B cell (primary cell): ENCODE results near the gene RAB31. TPM values are rescaled to one million over a fixed set of nuclear protein-coding genes. Genes with fewer than 3 reads are reported as not detected.

ENCODE experiments used
- ATAC-seq: fragments of 200-7000 bp; cut with Tn5 transposase; one replicate; pipeline ENCODE4 v1.10.0; 2021; ENCODE audit warnings: low read depth, mild to moderate bottlenecking, moderate number of reproducible peaks, moderate library complexity
- CTCF ChIA-PET: fragments of 350-600 bp; sonication (Branson Sonifier 250); formaldehyde crosslinking; loops from one replicate; lab custom pipeline; 2021; ENCODE audit warnings: antibody characterized with exemption, inconsistent platforms; lab: Charles Lee
- POLR2A ChIA-PET: fragments of 350-600 bp; sonication (Branson Sonifier 250); formaldehyde crosslinking; loops from one replicate; lab custom pipeline; 2021; ENCODE audit warnings: antibody characterized with exemption; lab: Charles Lee
- DNase-seq: peaks from one replicate; pipeline ENCODE4 v3.0.0; 2013
- H2AFZ ChIP-seq: 2 replicates; pipeline ENCODE4 v1.6.1; 2012; ENCODE audit warnings: mild to moderate bottlenecking, low read depth, low read length; ENCODE audit not compliant: insufficient read depth, poor library complexity, severe bottlenecking
- H3K27ac ChIP-seq, 2 donors: 1 replicate in 1 of 2; 2 replicates in 1 of 2; pipeline ENCODE4 v1.5.1; 2012 to 2013; ENCODE audit warnings: low read length in 2 of 2, mild to moderate bottlenecking in 2 of 2, moderate library complexity in 1 of 2
- H3K27me3 ChIP-seq, 4 experiments: fragments of 200-600 bp in 1 of 4; sonication (generic) in 1 of 4; replicated peaks in 1 of 4; 1 replicate in 2 of 4; 2 replicates in 2 of 4; pipeline versions ENCODE4 v1.6.1 to v1.7.0; 2013 to 2016; ENCODE audit warnings: low read length in 3 of 4, mild to moderate bottlenecking in 2 of 4, mixed read lengths in 1 of 4, moderate library complexity in 1 of 4; ENCODE audit not compliant: insufficient read depth in 4 of 4, control insufficient read depth in 3 of 4; ENCODE audit errors: control extremely low read depth in 1 of 4
- H3K36me3 ChIP-seq, 2 experiments: replicated peaks in 1 of 2; 1 replicate in 1 of 2; 2 replicates in 1 of 2; pipeline versions ENCODE4 v1.6.1 to v1.7.1; 2013; ENCODE audit warnings: low read length in 1 of 2; ENCODE audit not compliant: insufficient read depth in 2 of 2, control insufficient read depth in 1 of 2; ENCODE audit errors: control extremely low read depth in 1 of 2, extremely low read depth in 1 of 2
- H3K4me1 ChIP-seq, 2 donors: fragments of 200-600 bp in 1 of 2; sonication (generic) in 1 of 2; 1 replicate in 1 of 2; 2 replicates in 1 of 2; pipeline versions ENCODE4 v1.5.1 to v1.6.1; 2013 to 2017; ENCODE audit warnings: low read length in 2 of 2; ENCODE audit not compliant: control insufficient read depth in 2 of 2, insufficient read depth in 2 of 2
- H3K4me2 ChIP-seq: replicated peaks from 2 replicates; pipeline ENCODE3; 2012; ENCODE audit warnings: mild to moderate bottlenecking, low read depth, low read length; ENCODE audit not compliant: poor library complexity, severe bottlenecking
- H3K4me3 ChIP-seq, 5 experiments: fragments of 200-600 bp in 1 of 5; sonication (generic) in 1 of 5; 1 replicate in 3 of 5; 2 replicates in 2 of 5; pipeline versions ENCODE4 v1.5.1 to v1.7.0; 2011 to 2016; ENCODE audit warnings: low read length in 4 of 5, mild to moderate bottlenecking in 4 of 5, low read depth in 2 of 5, control low read depth in 1 of 5, moderate library complexity in 1 of 5; ENCODE audit not compliant: insufficient read depth in 1 of 5; ENCODE audit errors: control extremely low read depth in 1 of 5, extremely low read depth in 1 of 5
- H3K79me2 ChIP-seq: fragments of 200-600 bp; sonication (generic); one replicate; pipeline ENCODE4 v1.6.0; 2016; ENCODE audit warnings: low read length; ENCODE audit not compliant: control insufficient read depth, insufficient read depth
- H3K9ac ChIP-seq: fragments of 200-600 bp; sonication (generic); 2 replicates; pipeline ENCODE4 v1.6.1; 2017; ENCODE audit warnings: mild to moderate bottlenecking, low read length, moderate library complexity
- H3K9me3 ChIP-seq, 3 donors: one replicate each; pipeline versions ENCODE4 v1.6.1 to v1.7.1; 2013; ENCODE audit warnings: low read length in 2 of 3; ENCODE audit not compliant: control insufficient read depth in 2 of 3, insufficient read depth in 1 of 3; ENCODE audit errors: control extremely low read depth in 1 of 3
- H4K20me1 ChIP-seq: 2 replicates; pipeline ENCODE4 v1.6.0; 2012; ENCODE audit warnings: mild to moderate bottlenecking, low read length; ENCODE audit not compliant: insufficient read depth, control insufficient read depth, poor library complexity, severe bottlenecking
- H3K27ac Mint-ChIP-seq: one replicate; pipeline ENCODE4 v1.8.0; 2021; ENCODE audit warnings: mixed read lengths
- H3K27me3 Mint-ChIP-seq: one replicate; pipeline ENCODE4 v1.8.0; 2021; ENCODE audit warnings: mixed read lengths
- H3K4me1 Mint-ChIP-seq: one replicate; pipeline ENCODE4 v1.8.0; 2021; ENCODE audit warnings: mixed read lengths
- H3K4me3 Mint-ChIP-seq: one replicate; pipeline ENCODE4 v1.8.0; 2021; ENCODE audit warnings: mixed read lengths
- H3K9me3 Mint-ChIP-seq: one replicate; pipeline ENCODE4 v1.8.0; 2022; ENCODE audit warnings: mixed read lengths; ENCODE audit not compliant: insufficient read depth
- CTCF ChIP-seq: fragments of 200-600 bp; IDR thresholded peaks from one replicate; pipeline ENCODE4 v1.8.0; 2022; ENCODE audit warnings: antibody characterized with exemption, mild to moderate bottlenecking
- EZH2 ChIP-seq: IDR thresholded peaks from 2 replicates; pipeline ENCODE4 v1.6.1; 2012; ENCODE audit warnings: borderline replicate concordance, low read depth, mild to moderate bottlenecking, moderate library complexity, low read length; ENCODE audit not compliant: insufficient read depth, poor library complexity, severe bottlenecking
- WGBS: methylation state at CpG from one replicate; pipeline ENCODE4 v1.1.5; 2013; ENCODE audit warnings: missing lambda C conversion rate; ENCODE audit not compliant: insufficient coverage; 5-methylcytosine and 5-hydroxymethylcytosine counted together
- intact Hi-C: fragments of 100-400 bp; cut with micrococcal nuclease; formaldehyde crosslinking; loops from one replicate; pipeline ENCODE4 v1.10.0; 2022
- polyA plus RNA-seq: library from polyadenylated mRNA; depleted of rRNA; stranded (reverse); fragments of >200 nt; gene quantifications from 2 replicates; pipeline ENCODE4 v1.2.3, GENCODE V29; 2012
- total RNA-seq, 2 donors: library from RNA; stranded (reverse); fragments of 120-200 nt in 1 of 2; gene quantifications; 1 replicate in 1 of 2; 2 replicates in 1 of 2; pipeline versions ENCODE4 v1.2.3 to v1.2.4, GENCODE V29; 2013 to 2022

The RAB31 gene
- total and polyA plus RNA-seq, 2 donors (not counting 1 experiment from before 2014, with no cell fraction given), result 15.5 to 44.6 TPM

- no peaks in the 10 kb centered on the region for H4K20me1 ChIP-seq
- H3K9ac ChIP-seq, result no peak overlapping the region
- intact Hi-C loops, result no loop called here
- ChIA-PET CTCF (no interaction called here), POLR2A (no interaction called here)
- DNase-seq, result no peak
- 91% methylated on average over 4 of the region's 7 CpGs for WGBS
- H3K4me2 ChIP-seq, result no peak overlapping the region
- no peaks in the 10 kb centered on the region for H3K9me3 ChIP-seq
- H3K27me3 ChIP-seq, result peaks cover 0 to 2% (median 0%) of the 10 kb centered on the region in 4 experiments
- Mint-ChIP-seq H3K27ac (no peak overlapping the region), H3K4me1 (no peaks in the 10 kb centered on the region), H3K27me3 (peaks cover 20% of the 10 kb centered on the region), H3K9me3 (no peaks in the 10 kb centered on the region), H3K4me3 (no peak overlapping the region)
- ATAC-seq, result no peak
- H3K79me2 ChIP-seq, result no peaks in the 10 kb centered on the region
- H3K4me3 ChIP-seq, result no peak overlapping the region
- no peak overlapping the region for H2AFZ ChIP-seq
- no peak overlapping the region for H3K27ac ChIP-seq
- no peak for TF ChIP-seq EZH2
- no peak for TF ChIP-seq CTCF
- H3K36me3 ChIP-seq, result no peaks in the 10 kb centered on the region
- no peaks in the 10 kb centered on the region for H3K4me1 ChIP-seq
Observed at GRCh38 chr18:9900699-9901098, 192.6 kb downstream of the RAB31 start.

- DNase-seq, result no peak
- no peak overlapping the region for H2AFZ ChIP-seq
- H3K9me3 Mint-ChIP-seq, result no peaks in the 10 kb centered on the region
Observed at GRCh38 chr18:9901377-9901776, 193.3 kb downstream of the RAB31 start.

More at GRCh38 chr18:9901377-9901776, 193.3 kb downstream of the RAB31 start:
- POLR2A ChIA-PET, result interaction anchor here (0.7 kb wide), 1 partner anchor 74 kb away, joined by 7 read pairs; no protein-coding TSS in a partner anchor
- CTCF ChIA-PET, result no interaction called here
- intact Hi-C loops, result no loop called here
- H3K36me3 ChIP-seq, result no peaks in the 10 kb centered on the region
- H3K9ac ChIP-seq, result no peak overlapping the region
- H3K4me2 ChIP-seq, result no peak overlapping the region
- no peaks in the 10 kb centered on the region for H4K20me1 ChIP-seq
- H3K27me3 ChIP-seq, result peaks cover 0 to 2% (median 0%) of the 10 kb centered on the region in 4 experiments
- TF ChIP-seq CTCF (no peak), EZH2 (no peak)
- H3K27me3 Mint-ChIP-seq, result peaks cover 27% of the 10 kb centered on the region
- H3K4me1 Mint-ChIP-seq, result no peaks in the 10 kb centered on the region
- no peaks in the 10 kb centered on the region for H3K9me3 ChIP-seq
- no peak for ATAC-seq
- H3K27ac Mint-ChIP-seq, result no peak overlapping the region
- WGBS, result 100% methylated on average over 2 of the region's 3 CpGs
- H3K4me3 Mint-ChIP-seq, result no peak overlapping the region
- no peak overlapping the region for H3K4me3 ChIP-seq
- no peaks in the 10 kb centered on the region for H3K79me2 ChIP-seq
- no peak overlapping the region for H3K27ac ChIP-seq
- no peaks in the 10 kb centered on the region for H3K4me1 ChIP-seq
